GM23248 (cell line): Measurements from ENCODE around the gene SRP9.

ENCODE experiments used
- EZH2 ChIP-seq: fragments of 200-600 bp; sonication (generic); IDR thresholded peaks from 2 replicates; pipeline ENCODE4 v1.6.1; 2018; ENCODE audit warnings: antibody characterized with exemption, mild to moderate bottlenecking; ENCODE audit not compliant: insufficient read depth, poor library complexity, severe bottlenecking
- EZH2phosphoT487 ChIP-seq: fragments of 200-600 bp; sonication (generic); IDR thresholded peaks from 2 replicates; pipeline ENCODE4 v1.6.1; 2018; ENCODE audit warnings: antibody characterized with exemption, moderate library complexity, mild to moderate bottlenecking, low read depth; ENCODE audit not compliant: insufficient read depth

- TF ChIP-seq EZH2phosphoT487 (no peak), EZH2 (no peak)
Observed at GRCh38 chr1:225757927-225758656, 19.5 kb upstream of the SRP9 start.
